Measurements from ENCODE around the gene N4BP2.
A peak's percentile ranks its signal among the peaks of the same experiment; 100 is the strongest.

The N4BP2 gene

GRCh38 chr4:40178672-40179071, 122.0 kb downstream of the N4BP2 start:
- Histone ChIP-seq H3K27me3 (replicated peaks) (no peaks in the 10 kb centered on the region), H3K4me3 (ENCODE audit: low read depth, low read length) (no peak overlapping the region), H3K27ac (no peak overlapping the region), H3K36me3 (replicated peaks) (no peaks in the 10 kb centered on the region)
- in situ Hi-C loops (cut with HindIII; ENCODE audit: low pct_ligation_motif_present, low sequenced_read_pairs): no loop called here
- no peak for TF ChIP-seq CTCF (IDR thresholded peaks at IDR 0.05; ENCODE audit: low read depth, low read length, missing control alignments)
- DNase-seq: no peak

GRCh38 chr4:40179360-40179759, 122.7 kb downstream of the N4BP2 start:
- DNase-seq: no peak
- TF ChIP-seq CTCF (IDR thresholded peaks at IDR 0.05; ENCODE audit: low read depth, low read length, missing control alignments): no peak
- Histone ChIP-seq H3K4me3 (ENCODE audit: low read depth, low read length) (no peak overlapping the region), H3K36me3 (replicated peaks) (no peaks in the 10 kb centered on the region), H3K27me3 (replicated peaks) (no peaks in the 10 kb centered on the region), H3K27ac (no peak overlapping the region)
- in situ Hi-C loops (cut with HindIII; ENCODE audit: low pct_ligation_motif_present, low sequenced_read_pairs): no loop called here

- no peaks in the 10 kb centered on the region for H3K27me3 ChIP-seq (replicated peaks)
- peak overlapping the region; percentile 18 for H3K27ac ChIP-seq
- in situ Hi-C loops (cut with HindIII; ENCODE audit: low pct_ligation_motif_present, low sequenced_read_pairs): no loop called here
- H3K4me3 ChIP-seq (ENCODE audit: low read depth, low read length): no peak overlapping the region
- H3K36me3 ChIP-seq (replicated peaks): no peaks in the 10 kb centered on the region
- peak; percentile 31 for DNase-seq
- no peak for TF ChIP-seq CTCF (IDR thresholded peaks at IDR 0.05; ENCODE audit: low read depth, low read length, missing control alignments)
Observed at GRCh38 chr4:40180356-40180755, 123.7 kb downstream of the N4BP2 start.

- no peaks in the 10 kb centered on the region for H3K36me3 ChIP-seq (replicated peaks)
- in situ Hi-C loops (cut with HindIII; ENCODE audit: low pct_ligation_motif_present, low sequenced_read_pairs): no loop called here
- H3K27ac ChIP-seq: no peak overlapping the region
- TF ChIP-seq CTCF (IDR thresholded peaks at IDR 0.05; ENCODE audit: low read depth, low read length, missing control alignments): no peak
- no peaks in the 10 kb centered on the region for H3K27me3 ChIP-seq (replicated peaks)
- no peak for DNase-seq
- H3K4me3 ChIP-seq (ENCODE audit: low read depth, low read length): no peak overlapping the region
Observed at GRCh38 chr4:40182001-40182400, 125.4 kb downstream of the N4BP2 start.

- TF ChIP-seq CTCF (IDR thresholded peaks at IDR 0.05; ENCODE audit: low read depth, low read length, missing control alignments): no peak
- H3K27ac ChIP-seq: no peak overlapping the region
- H3K36me3 ChIP-seq (replicated peaks): no peaks in the 10 kb centered on the region
- no peaks in the 10 kb centered on the region for H3K27me3 ChIP-seq (replicated peaks)
- H3K4me3 ChIP-seq (ENCODE audit: low read depth, low read length): no peak overlapping the region
- DNase-seq: no peak
- in situ Hi-C loops (cut with HindIII; ENCODE audit: low pct_ligation_motif_present, low sequenced_read_pairs): no loop called here
Observed at GRCh38 chr4:40182954-40183353, 126.3 kb downstream of the N4BP2 start.

GRCh38 chr4:40183615-40184411, 127.2 kb downstream of the N4BP2 start:
- Histone ChIP-seq H3K4me3 (ENCODE audit: low read depth, low read length) (no peak overlapping the region), H3K27me3 (replicated peaks) (no peaks in the 10 kb centered on the region), H3K36me3 (replicated peaks) (no peaks in the 10 kb centered on the region), H3K27ac (no peak overlapping the region)
- in situ Hi-C loops (cut with HindIII; ENCODE audit: low pct_ligation_motif_present, low sequenced_read_pairs): no loop called here
- DNase-seq: no peak
- no peak for TF ChIP-seq CTCF (IDR thresholded peaks at IDR 0.05; ENCODE audit: low read depth, low read length, missing control alignments)
